Fibroblast of peridontal ligament (primary cell): ENCODE measurements around the gene FOXO3.
A peak's percentile ranks its signal among the peaks of the same experiment; 100 is the strongest.

Source experiments
- DNase-seq: peaks from one replicate; pipeline ENCODE4 v3.0.0-alpha.2; 2010; ENCODE audit errors: extremely low read depth

Gene FOXO3

GRCh38 chr6:108594640-108595039, 33.9 kb downstream of the FOXO3 start:
- DNase-seq: no peak

GRCh38 chr6:108596956-108597355, 36.2 kb downstream of the FOXO3 start:
- no peak for DNase-seq

GRCh38 chr6:108597572-108598304, 37.0 kb downstream of the FOXO3 start:
- no peak for DNase-seq

GRCh38 chr6:108598305-108598863, 37.7 kb downstream of the FOXO3 start:
- peak; percentile 39 for DNase-seq

- DNase-seq: no peak
These were observed 43.4 kb downstream of the FOXO3 start for GRCh38 chr6:108604156-108604555.

GRCh38 chr6:108606250-108606690, 45.6 kb downstream of the FOXO3 start:
- no peak for DNase-seq

- DNase-seq: peak; percentile 57
These were observed 47.9 kb downstream of the FOXO3 start for GRCh38 chr6:108608453-108609275.

- peak; percentile 61 for DNase-seq
These were observed 48.6 kb downstream of the FOXO3 start for GRCh38 chr6:108609276-108609769.

GRCh38 chr6:108610270-108610839, 49.6 kb downstream of the FOXO3 start:
- no peak for DNase-seq

GRCh38 chr6:108610957-108611586, 50.4 kb downstream of the FOXO3 start:
- DNase-seq: no peak

- DNase-seq: no peak
These were observed 52.1 kb downstream of the FOXO3 start for GRCh38 chr6:108612852-108613251.

GRCh38 chr6:108616544-108616943, 55.8 kb downstream of the FOXO3 start:
- DNase-seq: peak; percentile 69

- DNase-seq: no peak
These were observed 56.3 kb downstream of the FOXO3 start for GRCh38 chr6:108616973-108617372.

- no peak for DNase-seq
These were observed 58.0 kb downstream of the FOXO3 start for GRCh38 chr6:108618623-108619152.

- no peak for DNase-seq
These were observed 58.9 kb downstream of the FOXO3 start for GRCh38 chr6:108619431-108620197.

- peak; percentile 65 for DNase-seq
These were observed 60.4 kb downstream of the FOXO3 start for GRCh38 chr6:108621117-108621516.

- DNase-seq: peak; percentile 96
These were observed 62.1 kb downstream of the FOXO3 start for GRCh38 chr6:108622641-108623298.

GRCh38 chr6:108623995-108624394, 63.3 kb downstream of the FOXO3 start:
- DNase-seq: no peak

GRCh38 chr6:108625581-108625980, 64.9 kb downstream of the FOXO3 start:
- no peak for DNase-seq

- DNase-seq: no peak
These were observed 66.1 kb downstream of the FOXO3 start for GRCh38 chr6:108626777-108627176.
